Activated CD8-positive, alpha-beta T cell treated with anti-CD3 and anti-CD28 coated beads for 36 hours (primary cell): Measurements from ENCODE around the gene OR13C8. TPM values are rescaled to one million over a fixed set of nuclear protein-coding genes. Genes with fewer than 3 reads are reported as not detected.

Experiments
- ATAC-seq: fragments of 200-7000 bp; cut with Tn5 transposase; one replicate; pipeline ENCODE4 v1.10.0; 2021; ENCODE audit warnings: mild to moderate bottlenecking, moderate library complexity
- CTCF ChIA-PET: fragments of 350-600 bp; sonication (Branson Sonifier 250); formaldehyde crosslinking; loops from one replicate; lab custom pipeline; 2021; ENCODE audit warnings: antibody characterized with exemption; lab: Charles Lee
- POLR2A ChIA-PET: fragments of 350-600 bp; sonication (Branson Sonifier 250); formaldehyde crosslinking; loops from one replicate; lab custom pipeline; 2021; ENCODE audit warnings: antibody characterized with exemption; lab: Charles Lee
- DNase-seq: peaks from one replicate; pipeline ENCODE4 v3.0.0-alpha.2; 2020
- H3K27ac Mint-ChIP-seq: one replicate; pipeline ENCODE4 v1.8.0; 2021; ENCODE audit warnings: mild to moderate bottlenecking, mixed read lengths
- H3K27me3 Mint-ChIP-seq: one replicate; pipeline ENCODE4 v1.8.0; 2021; ENCODE audit warnings: mixed read lengths
- H3K36me3 Mint-ChIP-seq: one replicate; pipeline ENCODE4 v1.8.0; 2021; ENCODE audit warnings: low read depth, mixed read lengths
- H3K4me1 Mint-ChIP-seq: one replicate; pipeline ENCODE4 v1.8.0; 2021; ENCODE audit warnings: low read depth, mixed read lengths
- H3K4me3 Mint-ChIP-seq: one replicate; pipeline ENCODE4 v1.8.0; 2021; ENCODE audit warnings: mild to moderate bottlenecking, moderate library complexity, mixed read lengths
- H3K9me3 Mint-ChIP-seq: one replicate; pipeline ENCODE4 v1.8.0; 2021; ENCODE audit warnings: mixed read lengths
- CTCF ChIP-seq: fragments of 200-600 bp; IDR thresholded peaks from one replicate; pipeline ENCODE4 v1.8.0; 2022; ENCODE audit warnings: antibody characterized with exemption, mild to moderate bottlenecking
- intact Hi-C: fragments of 100-400 bp; cut with micrococcal nuclease; formaldehyde crosslinking; loops from one replicate; pipeline ENCODE4 v1.10.0; 2022
- total RNA-seq, 2 experiments: library from RNA; stranded (reverse); gene quantifications; one replicate each; pipeline ENCODE4 v1.2.3, GENCODE V29; 2021

Gene OR13C8
- total RNA-seq, 2 experiments from 2014 or later, result not detected

- ATAC-seq, result no peak
- POLR2A ChIA-PET, result no interaction called here
- intact Hi-C loops, result no loop called here
- TF ChIP-seq CTCF, result no peak
- no peak within 1 kb of the TSS for H3K4me3 Mint-ChIP-seq
- CTCF ChIA-PET, result no interaction called here
- peaks cover 3% of the 10 kb centered on the region for H3K9me3 Mint-ChIP-seq
- no peak within 1 kb of the TSS for H3K27ac Mint-ChIP-seq
- no peaks in the 10 kb centered on the region for H3K27me3 Mint-ChIP-seq
- H3K36me3 Mint-ChIP-seq, result no peaks in the 10 kb centered on the region
- DNase-seq, result no peak
- no peaks in the 10 kb centered on the region for H3K4me1 Mint-ChIP-seq
Measured at GRCh38 chr9:104618104-104618503, 49.1 kb downstream of the OR13C8 start, which contains the start of gene OR13C9. TSS of gene OR13C9 (minus strand) at chr9:104618204. CDS start at chr9:104618204, 0 bp downstream.

Other genes starting within 250 kb of the OR13C8 start
- not detected for gene OR13F1, start 64.9 kb upstream of the OR13C8 start, total RNA-seq
- gene OR13C4, start 42.0 kb upstream of the OR13C8 start, total RNA-seq, result not detected
- not detected for gene OR13C3, start 32.3 kb upstream of the OR13C8 start, total RNA-seq
- not detected for gene OR13C5, start 30.2 kb downstream of the OR13C8 start, total RNA-seq
- gene OR13C2, start 36.5 kb downstream of the OR13C8 start, total RNA-seq, result not detected
- not detected for gene OR13C9, start 49.0 kb downstream of the OR13C8 start, total RNA-seq
- gene OR13D1, start 125.3 kb downstream of the OR13C8 start, total RNA-seq, result not detected
- gene NIPSNAP3A, start 178.5 kb downstream of the OR13C8 start, total RNA-seq, result 10 to 100 TPM; 12.2 to 12.4 TPM
- gene NIPSNAP3B, start 195.0 kb downstream of the OR13C8 start, total RNA-seq, result under 1 TPM; 0.45 to 0.63 TPM